ENCODE data around the gene ZFHX2. TPM values are rescaled to one million over a fixed set of nuclear protein-coding genes. Genes with fewer than 3 reads are reported as not detected.

Gene ZFHX2
- total and polyA plus RNA-seq, 5 donors from 2014 or later = 0.42 TPM; not detected in 4

DNA sequence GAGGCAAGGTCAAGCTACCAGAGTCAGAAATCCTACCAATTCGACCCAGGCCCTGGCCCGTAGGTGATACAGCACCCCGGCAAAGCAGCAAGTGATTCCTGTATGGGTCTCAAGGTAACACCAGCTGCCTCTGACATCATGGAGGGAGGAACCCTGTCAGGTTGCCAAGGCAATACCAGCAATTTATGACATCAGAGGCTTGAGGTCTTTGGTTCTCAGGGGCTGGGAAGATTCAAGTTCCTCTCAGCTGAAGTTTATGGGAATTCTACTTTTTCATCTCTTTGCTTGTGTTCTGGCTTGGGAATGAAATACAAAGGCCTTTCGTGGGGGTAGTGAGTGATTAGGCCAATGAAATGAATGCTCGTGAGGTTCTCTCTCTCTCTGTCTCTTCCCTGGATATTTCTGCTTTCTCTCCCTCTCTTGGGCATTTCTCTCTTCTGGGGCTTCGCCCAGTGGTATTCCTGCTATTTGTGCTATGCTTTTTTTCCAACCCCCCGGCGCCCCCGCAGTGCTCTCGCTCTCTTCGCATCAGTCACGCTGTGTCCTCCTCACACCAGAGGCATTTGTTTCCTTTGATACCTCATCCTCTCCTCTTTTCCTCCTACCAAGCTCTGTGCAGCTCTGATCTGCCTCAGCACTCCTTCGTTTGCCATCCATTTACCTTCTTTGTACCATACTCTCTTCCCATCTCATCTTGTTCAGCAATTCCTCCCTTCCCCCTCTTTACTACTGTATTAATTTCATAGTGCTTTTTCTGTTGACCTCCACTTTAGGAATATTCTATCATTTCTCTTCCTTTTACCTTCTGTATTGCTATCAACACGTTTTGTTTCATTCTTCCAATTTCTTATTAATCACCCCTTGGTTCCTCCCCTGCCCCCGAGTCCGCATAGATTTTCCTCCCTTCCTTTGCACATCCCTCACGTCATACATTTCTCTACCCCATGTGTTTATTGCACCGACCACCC is 2.9 kb downstream of the ZFHX2 start:
- ATAC-seq (ENCODE audit: low read depth in 2 of 2) = no peak
- Mint-ChIP-seq H3K36me3 (no peaks in the 10 kb centered on the region), H3K27me3 (peaks cover 13% of the 10 kb centered on the region), H3K4me3 (no peak overlapping the region), H3K27ac (no peak overlapping the region), H3K4me1 (peaks cover 0 to 10% (median 4%) of the 10 kb centered on the region in 4 donors), H3K9me3 (no peaks in the 10 kb centered on the region)
- H3K27ac ChIP-seq (ENCODE audit: insufficient read depth, low read length, poor library complexity, severe bottlenecking) = no peak overlapping the region
- no peaks in the 10 kb centered on the region for H3K36me3 ChIP-seq (ENCODE audit: control insufficient read depth, insufficient read depth, low read length)
- H3K4me1 ChIP-seq (ENCODE audit: control insufficient read depth, insufficient read depth, low read length, poor library complexity, severe bottlenecking) = peaks cover 16% of the 10 kb centered on the region
- no peak for DNase-seq
- H3K27me3 ChIP-seq (ENCODE audit: control insufficient read depth, insufficient read depth, low read length) = peaks cover 11% of the 10 kb centered on the region
- H3K4me3 ChIP-seq (ENCODE audit: low read depth, low read length) = no peak overlapping the region
- no peaks in the 10 kb centered on the region for H3K9me3 ChIP-seq (ENCODE audit: control insufficient read depth in 2 of 2, low read length in 2 of 2)

DNA sequence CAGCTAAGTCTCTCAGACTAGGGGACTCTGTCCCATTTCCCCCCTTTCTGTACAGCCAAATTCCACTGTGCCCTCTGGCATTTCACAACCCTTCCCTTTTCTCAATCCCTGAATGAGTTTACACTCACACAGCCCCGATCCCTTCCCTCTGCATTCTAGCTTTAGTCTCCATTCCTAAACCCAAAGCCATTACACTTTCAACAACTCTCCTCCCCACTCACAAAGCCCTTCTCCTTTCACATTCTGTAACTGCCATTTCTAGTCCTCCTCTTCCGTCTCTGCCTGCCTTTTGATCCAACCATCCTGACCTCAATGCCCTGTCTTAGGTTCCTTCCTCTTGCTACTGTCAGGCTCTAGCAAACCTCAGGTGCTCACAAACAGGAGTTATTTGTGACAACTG is 3.6 kb downstream of the ZFHX2 start:
- H3K27me3 ChIP-seq (ENCODE audit: control insufficient read depth, insufficient read depth, low read length) = peaks cover 11% of the 10 kb centered on the region
- peaks cover 13% of the 10 kb centered on the region for H3K27me3 Mint-ChIP-seq
- ATAC-seq (ENCODE audit: low read depth in 2 of 2) (no peak), DNase-seq (no peak)
- H3K9me3 ChIP-seq (ENCODE audit: control insufficient read depth in 2 of 2, low read length in 2 of 2) = no peaks in the 10 kb centered on the region
- peaks cover 16% of the 10 kb centered on the region for H3K4me1 ChIP-seq (ENCODE audit: control insufficient read depth, insufficient read depth, low read length, poor library complexity, severe bottlenecking)
- no peaks in the 10 kb centered on the region for H3K36me3 Mint-ChIP-seq
- H3K9me3 Mint-ChIP-seq = no peaks in the 10 kb centered on the region
- H3K27ac ChIP-seq (ENCODE audit: insufficient read depth, low read length, poor library complexity, severe bottlenecking) = no peak overlapping the region
- no peaks in the 10 kb centered on the region for H3K36me3 ChIP-seq (ENCODE audit: control insufficient read depth, insufficient read depth, low read length)
- H3K4me1 Mint-ChIP-seq = peaks cover 0 to 10% (median 4%) of the 10 kb centered on the region in 4 donors
- no peak overlapping the region for H3K27ac Mint-ChIP-seq
- H3K4me3 ChIP-seq (ENCODE audit: low read depth, low read length) = no peak overlapping the region
- no peak overlapping the region for H3K4me3 Mint-ChIP-seq

DNA sequence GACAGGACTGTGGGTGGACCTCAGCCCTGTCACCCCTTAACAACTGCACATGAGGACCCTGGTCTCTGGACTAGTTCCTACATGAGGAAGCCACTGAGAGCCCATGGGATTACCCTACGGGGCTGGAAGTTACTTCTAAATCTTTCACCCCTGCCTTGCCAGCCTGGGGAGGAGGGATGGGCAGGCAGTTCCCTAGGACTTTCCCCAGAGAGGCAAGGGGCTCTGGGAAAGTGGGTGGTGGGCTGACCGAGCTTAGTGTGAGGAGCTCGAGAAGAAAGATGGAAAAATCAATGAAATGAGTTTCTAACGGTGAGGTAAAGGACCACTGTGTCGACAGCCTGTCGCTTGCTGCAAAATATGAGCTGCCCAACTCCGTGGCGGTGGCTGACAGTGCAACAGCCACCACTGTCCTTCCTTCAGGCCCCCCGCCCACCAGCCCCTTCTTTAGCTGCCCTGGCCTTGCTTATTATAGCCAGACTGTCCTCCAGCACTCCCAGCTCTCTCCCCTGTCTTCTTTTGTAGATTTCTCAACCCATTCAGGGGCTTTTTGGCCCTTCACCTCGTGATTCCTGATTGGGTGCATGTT is 5.0 kb downstream of the ZFHX2 start:
- H3K4me3 Mint-ChIP-seq = no peak overlapping the region
- peaks cover 10% of the 10 kb centered on the region for H3K4me1 ChIP-seq (ENCODE audit: control insufficient read depth, insufficient read depth, low read length, poor library complexity, severe bottlenecking)
- H3K9me3 Mint-ChIP-seq = no peaks in the 10 kb centered on the region
- DNase-seq = no peak
- peaks cover 11% of the 10 kb centered on the region for H3K27me3 ChIP-seq (ENCODE audit: control insufficient read depth, insufficient read depth, low read length)
- no peaks in the 10 kb centered on the region for H3K36me3 Mint-ChIP-seq
- H3K27ac Mint-ChIP-seq = no peak overlapping the region
- no peak overlapping the region for H3K27ac ChIP-seq (ENCODE audit: insufficient read depth, low read length, poor library complexity, severe bottlenecking)
- no peak overlapping the region for H3K4me3 ChIP-seq (ENCODE audit: low read depth, low read length)
- H3K4me1 Mint-ChIP-seq = peaks cover 0 to 3% (median under 1%) of the 10 kb centered on the region in 4 donors
- H3K27me3 Mint-ChIP-seq = peaks cover 14% of the 10 kb centered on the region
- H3K9me3 ChIP-seq (ENCODE audit: control insufficient read depth in 2 of 2, low read length in 2 of 2) = no peaks in the 10 kb centered on the region
- H3K36me3 ChIP-seq (ENCODE audit: control insufficient read depth, insufficient read depth, low read length) = no peaks in the 10 kb centered on the region
- ATAC-seq (ENCODE audit: low read depth in 2 of 2) = no peak

DNA sequence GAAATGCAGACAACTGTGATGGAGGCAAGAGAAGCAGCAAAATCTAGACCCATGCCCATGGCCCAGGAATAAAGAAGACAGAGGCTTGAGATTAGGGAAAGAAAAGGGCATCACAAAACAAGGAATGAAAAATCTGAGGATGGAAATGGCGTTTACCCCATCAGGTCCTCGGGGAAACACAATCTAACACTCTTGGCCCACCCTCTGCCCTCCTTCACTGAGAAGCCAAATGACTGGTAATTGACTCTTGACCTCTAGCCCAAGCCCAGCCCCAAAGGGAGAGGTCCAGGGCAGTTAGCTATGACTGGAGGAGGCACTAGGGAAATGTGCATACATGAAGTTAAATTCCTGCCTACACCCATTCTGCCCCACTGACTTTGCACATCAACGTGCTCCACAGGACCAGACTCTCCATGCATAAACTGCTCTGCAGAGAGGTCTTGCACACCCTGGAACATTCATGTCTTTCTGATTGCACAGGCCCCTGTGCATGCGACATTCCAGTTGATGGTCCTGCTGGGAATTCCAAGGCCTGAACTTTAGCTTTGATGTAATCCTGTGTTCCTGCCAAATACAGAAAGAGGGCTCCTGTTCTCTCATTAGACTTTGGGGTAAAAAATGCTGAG is 5.7 kb downstream of the ZFHX2 start:
- Mint-ChIP-seq H3K36me3 (no peaks in the 10 kb centered on the region), H3K4me1 (no peaks in the 10 kb centered on the region), H3K9me3 (no peaks in the 10 kb centered on the region), H3K27ac (no peak overlapping the region), H3K27me3 (peaks cover 9% of the 10 kb centered on the region), H3K4me3 (no peak overlapping the region)
- ATAC-seq (ENCODE audit: low read depth in 2 of 2) (no peak), DNase-seq (no peak)
- no peak overlapping the region for H3K4me3 ChIP-seq (ENCODE audit: low read depth, low read length)
- H3K36me3 ChIP-seq (ENCODE audit: control insufficient read depth, insufficient read depth, low read length) = no peaks in the 10 kb centered on the region
- peaks cover 11% of the 10 kb centered on the region for H3K27me3 ChIP-seq (ENCODE audit: control insufficient read depth, insufficient read depth, low read length)
- H3K4me1 ChIP-seq (ENCODE audit: control insufficient read depth, insufficient read depth, low read length, poor library complexity, severe bottlenecking) = peaks cover 3% of the 10 kb centered on the region
- no peak overlapping the region for H3K27ac ChIP-seq (ENCODE audit: insufficient read depth, low read length, poor library complexity, severe bottlenecking)
- no peaks in the 10 kb centered on the region for H3K9me3 ChIP-seq (ENCODE audit: control insufficient read depth in 2 of 2, low read length in 2 of 2)

DNA sequence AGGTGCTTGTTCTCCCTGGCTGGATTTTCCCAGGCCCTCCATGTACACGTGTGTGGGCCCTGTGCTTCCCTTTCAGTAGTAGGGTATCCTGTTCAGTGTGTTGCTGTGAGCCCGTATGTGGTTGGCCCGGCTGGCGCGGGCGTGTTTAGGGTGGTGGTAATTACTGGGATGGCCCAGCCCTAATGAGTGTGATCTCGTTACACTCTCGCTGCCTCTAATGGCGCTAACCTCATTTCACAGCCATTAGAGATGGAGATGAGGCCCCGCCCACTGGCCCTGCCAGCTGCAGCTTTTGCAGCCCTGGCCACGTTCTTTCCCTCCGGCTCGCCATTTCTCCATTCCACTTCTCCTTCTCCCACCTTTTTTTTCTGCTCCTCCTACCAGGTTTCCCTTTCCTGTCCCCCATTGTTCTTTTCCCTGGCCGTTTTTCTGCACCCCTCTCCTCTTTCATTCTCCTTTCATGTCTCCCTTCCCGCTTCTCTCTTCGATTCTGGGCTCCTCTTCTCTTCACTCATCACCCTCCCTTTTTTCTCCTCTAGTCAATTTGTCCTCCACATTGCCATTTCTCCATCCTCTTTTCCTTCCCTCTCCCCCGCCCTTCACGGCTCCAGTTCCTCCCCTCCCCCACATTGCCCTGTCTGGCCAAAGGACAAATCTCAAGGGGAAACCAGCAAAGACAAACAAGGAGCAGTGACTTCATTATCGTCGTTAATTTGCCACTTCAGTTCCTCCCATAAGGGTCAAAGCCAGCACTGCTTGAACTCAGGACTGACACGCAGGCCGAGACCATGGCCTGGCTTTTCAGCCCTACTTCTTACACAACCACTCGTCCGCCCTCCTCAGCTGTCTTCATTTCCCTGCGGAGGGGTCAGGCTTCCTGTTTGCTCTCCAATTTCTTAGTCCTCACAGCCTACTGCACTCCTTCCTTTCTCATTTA is 6.8 kb downstream of the ZFHX2 start:
- Mint-ChIP-seq H3K27me3 (peaks cover 9% of the 10 kb centered on the region), H3K9me3 (no peaks in the 10 kb centered on the region), H3K4me1 (no peaks in the 10 kb centered on the region), H3K27ac (no peak overlapping the region), H3K4me3 (no peak overlapping the region), H3K36me3 (no peaks in the 10 kb centered on the region)
- Histone ChIP-seq H3K27ac (ENCODE audit: insufficient read depth, low read length, poor library complexity, severe bottlenecking) (no peak overlapping the region), H3K9me3 (ENCODE audit: control insufficient read depth in 2 of 2, low read length in 2 of 2) (no peaks in the 10 kb centered on the region), H3K4me3 (ENCODE audit: low read depth, low read length) (no peak overlapping the region), H3K36me3 (ENCODE audit: control insufficient read depth, insufficient read depth, low read length) (no peaks in the 10 kb centered on the region), H3K4me1 (ENCODE audit: control insufficient read depth, insufficient read depth, low read length, poor library complexity, severe bottlenecking) (no peaks in the 10 kb centered on the region), H3K27me3 (ENCODE audit: control insufficient read depth, insufficient read depth, low read length) (peaks cover 5% of the 10 kb centered on the region)
- ATAC-seq (ENCODE audit: low read depth in 2 of 2) (no peak), DNase-seq (no peak)

DNA sequence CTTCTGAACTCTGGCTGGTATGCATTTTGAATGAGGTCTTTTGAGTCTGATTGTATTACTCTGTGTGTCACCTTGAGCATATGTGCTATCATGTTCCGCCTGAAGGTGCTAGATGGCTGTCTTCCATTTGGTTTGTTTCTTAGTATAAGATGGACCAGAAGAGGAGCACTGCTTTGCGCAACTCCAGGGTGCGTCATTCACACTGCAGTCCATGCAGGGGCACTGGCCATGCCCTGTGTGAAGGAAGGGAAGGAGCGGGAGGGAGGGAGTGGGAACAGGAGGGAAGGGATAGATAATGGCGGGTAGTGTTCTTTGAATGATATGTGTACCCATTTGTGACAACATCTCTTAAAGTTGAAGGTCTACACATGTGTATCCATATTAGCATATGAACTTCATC is 8.2 kb downstream of the ZFHX2 start:
- H3K9me3 ChIP-seq (ENCODE audit: control insufficient read depth in 2 of 2, low read length in 2 of 2) = no peaks in the 10 kb centered on the region
- ATAC-seq (ENCODE audit: low read depth in 2 of 2) (no peak), DNase-seq (no peak)
- peaks cover 0 to 1% (median 0%) of the 10 kb centered on the region in 7 donors for H3K9me3 Mint-ChIP-seq
- H3K27ac ChIP-seq (ENCODE audit: insufficient read depth, low read length, poor library complexity, severe bottlenecking) = no peak overlapping the region
- peaks cover 15% of the 10 kb centered on the region for H3K27me3 Mint-ChIP-seq
- H3K4me1 ChIP-seq (ENCODE audit: control insufficient read depth, insufficient read depth, low read length, poor library complexity, severe bottlenecking) = no peaks in the 10 kb centered on the region
- no peaks in the 10 kb centered on the region for H3K27me3 ChIP-seq (ENCODE audit: control insufficient read depth, insufficient read depth, low read length)
- H3K36me3 ChIP-seq (ENCODE audit: control insufficient read depth, insufficient read depth, low read length) = no peaks in the 10 kb centered on the region
- H3K36me3 Mint-ChIP-seq = no peaks in the 10 kb centered on the region
- H3K4me1 Mint-ChIP-seq = no peaks in the 10 kb centered on the region
- no peak overlapping the region for H3K4me3 Mint-ChIP-seq
- H3K27ac Mint-ChIP-seq = no peak overlapping the region
- H3K4me3 ChIP-seq (ENCODE audit: low read depth, low read length) = no peak overlapping the region

DNA sequence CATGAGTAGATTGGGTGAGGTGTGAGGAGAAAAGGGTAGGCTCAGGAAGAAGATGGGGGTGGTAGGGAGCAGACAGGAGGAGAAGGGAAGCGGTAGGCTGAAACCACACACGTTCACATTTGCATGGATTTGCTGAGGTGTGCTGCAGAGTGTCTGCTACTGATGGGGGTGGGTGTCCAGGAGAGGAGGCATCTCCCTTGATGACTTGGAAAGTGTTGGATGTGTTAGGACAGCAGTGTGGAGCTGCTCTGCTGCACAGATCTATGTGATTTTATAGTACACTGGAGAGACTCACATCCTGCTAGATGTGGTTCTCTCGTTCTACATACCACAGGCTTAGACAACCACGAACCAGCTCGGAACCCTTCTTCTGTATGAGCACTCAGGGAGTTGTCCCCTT is 9.3 kb downstream of the ZFHX2 start:
- Mint-ChIP-seq H3K36me3 (no peaks in the 10 kb centered on the region), H3K4me1 (no peaks in the 10 kb centered on the region), H3K27ac (no peak overlapping the region), H3K27me3 (peaks cover 15% of the 10 kb centered on the region), H3K9me3 (peaks cover 0 to 1% (median 0%) of the 10 kb centered on the region in 7 donors), H3K4me3 (no peak overlapping the region)
- Histone ChIP-seq H3K4me3 (ENCODE audit: low read depth, low read length) (no peak overlapping the region), H3K9me3 (ENCODE audit: control insufficient read depth in 2 of 2, low read length in 2 of 2) (no peaks in the 10 kb centered on the region), H3K36me3 (ENCODE audit: control insufficient read depth, insufficient read depth, low read length) (no peaks in the 10 kb centered on the region), H3K4me1 (ENCODE audit: control insufficient read depth, insufficient read depth, low read length, poor library complexity, severe bottlenecking) (no peaks in the 10 kb centered on the region), H3K27ac (ENCODE audit: insufficient read depth, low read length, poor library complexity, severe bottlenecking) (no peak overlapping the region), H3K27me3 (ENCODE audit: control insufficient read depth, insufficient read depth, low read length) (no peaks in the 10 kb centered on the region)
- DNase-seq (no peak), ATAC-seq (ENCODE audit: low read depth in 2 of 2) (no peak)

All from CD4-positive, CD25-positive, alpha-beta regulatory T cell (primary cell).